Muscle of back (tissue), 11 donors: ENCODE data around the gene LRBA. TPM values are rescaled to one million over a fixed set of nuclear protein-coding genes. Genes with fewer than 3 reads are reported as not detected.

ENCODE experiments used
- DNase-seq, 3 donors: peaks; one replicate each; pipeline versions ENCODE4 v3.0.0 to v3.0.0-alpha.2; 2013
- polyA plus RNA-seq, 10 donors: library from polyadenylated mRNA; unstranded; fragments of 120-200 nt; gene quantifications; one replicate each; pipeline ENCODE4 v1.2.1, GENCODE V29; 2013; ENCODE audit not compliant: insufficient read length in 10 of 10

Gene LRBA
- polyA plus RNA-seq, 10 donors, result 20.1 to 31.2 (median 24.3) TPM

- no peak for DNase-seq
Observed at GRCh38 chr4:150886597-150886996, 128.5 kb downstream of the LRBA start.

GRCh38 chr4:150884625-150885024, 130.5 kb downstream of the LRBA start:
- DNase-seq, result no peak

GRCh38 chr4:150875367-150875766, 139.7 kb downstream of the LRBA start:
- DNase-seq, result no peak

GRCh38 chr4:150874338-150875226, 140.5 kb downstream of the LRBA start:
- DNase-seq, result no peak

- DNase-seq, result peak; percentile 73 to 85 (median 81)
Observed at GRCh38 chr4:150867148-150867547, 147.9 kb downstream of the LRBA start.

- DNase-seq, result no peak
Observed at GRCh38 chr4:150863456-150863855, 151.6 kb downstream of the LRBA start.

- no peak for DNase-seq
Observed at GRCh38 chr4:150862829-150863228, 152.3 kb downstream of the LRBA start.

GRCh38 chr4:150859453-150859852, 155.6 kb downstream of the LRBA start:
- no peak for DNase-seq

- no peak for DNase-seq
Observed at GRCh38 chr4:150855981-150856510, 159.0 kb downstream of the LRBA start.

GRCh38 chr4:150854600-150854999, 160.5 kb downstream of the LRBA start:
- DNase-seq, result no peak

- no peak for DNase-seq
Observed at GRCh38 chr4:150853882-150854281, 161.2 kb downstream of the LRBA start.

GRCh38 chr4:150852216-150852615, 162.9 kb downstream of the LRBA start:
- no peak for DNase-seq

GRCh38 chr4:150849016-150849415, 166.1 kb downstream of the LRBA start:
- no peak for DNase-seq

GRCh38 chr4:150828159-150828558, 186.9 kb downstream of the LRBA start:
- DNase-seq, result no peak

GRCh38 chr4:150827226-150827625, 187.9 kb downstream of the LRBA start:
- DNase-seq, result no peak

GRCh38 chr4:150826306-150826705, 188.8 kb downstream of the LRBA start:
- DNase-seq, result no peak

- no peak for DNase-seq
Observed at GRCh38 chr4:150822407-150822806, 192.7 kb downstream of the LRBA start.

- DNase-seq, result no peak
Observed at GRCh38 chr4:150821641-150822040, 193.4 kb downstream of the LRBA start.

GRCh38 chr4:150820409-150820808, 194.7 kb downstream of the LRBA start:
- DNase-seq, result no peak

- DNase-seq, result peak in 1 of 3 donors; percentile 14
Observed at GRCh38 chr4:150818661-150819060, 196.4 kb downstream of the LRBA start.

GRCh38 chr4:150817804-150818528, 197.1 kb downstream of the LRBA start:
- DNase-seq, result no peak

GRCh38 chr4:150817017-150817416, 198.1 kb downstream of the LRBA start:
- no peak for DNase-seq

GRCh38 chr4:150816491-150816890, 198.6 kb downstream of the LRBA start:
- no peak for DNase-seq
